ENCODE data around the gene ZNF573.

DNA sequence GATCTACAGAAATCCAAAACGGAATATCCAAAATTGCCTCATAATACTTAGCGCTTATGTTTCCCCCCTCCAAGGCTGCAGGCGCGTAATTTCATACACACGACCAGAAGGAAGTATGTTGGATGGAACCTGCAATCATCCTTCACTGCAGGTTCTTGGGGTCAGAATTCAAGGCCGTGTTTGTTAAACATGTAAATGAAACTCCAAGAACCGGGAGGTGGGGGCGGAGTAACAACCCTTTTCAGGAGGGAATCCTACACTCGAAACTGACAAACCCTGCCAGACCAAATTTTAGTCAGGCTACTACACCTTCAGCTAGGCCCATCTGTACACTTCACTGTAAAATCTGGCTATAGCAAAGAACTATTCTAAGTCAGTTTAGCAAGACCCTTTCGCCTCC, 61.1 kb downstream of the ZNF573 start:
- TF ChIP-seq EZH2 (IDR thresholded peaks at IDR 0.05; ENCODE audit: insufficient read depth, poor library complexity, severe bottlenecking) (no peak), EZH2phosphoT487 (IDR thresholded peaks at IDR 0.05; ENCODE audit: insufficient read depth, low read depth) (no peak)

Measured in GM23248 (cell line).